ENCODE results near the gene OR52I1.

Gene OR52I1, protein sequence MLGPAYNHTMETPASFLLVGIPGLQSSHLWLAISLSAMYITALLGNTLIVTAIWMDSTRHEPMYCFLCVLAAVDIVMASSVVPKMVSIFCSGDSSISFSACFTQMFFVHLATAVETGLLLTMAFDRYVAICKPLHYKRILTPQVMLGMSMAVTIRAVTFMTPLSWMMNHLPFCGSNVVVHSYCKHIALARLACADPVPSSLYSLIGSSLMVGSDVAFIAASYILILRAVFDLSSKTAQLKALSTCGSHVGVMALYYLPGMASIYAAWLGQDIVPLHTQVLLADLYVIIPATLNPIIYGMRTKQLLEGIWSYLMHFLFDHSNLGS

DNA sequence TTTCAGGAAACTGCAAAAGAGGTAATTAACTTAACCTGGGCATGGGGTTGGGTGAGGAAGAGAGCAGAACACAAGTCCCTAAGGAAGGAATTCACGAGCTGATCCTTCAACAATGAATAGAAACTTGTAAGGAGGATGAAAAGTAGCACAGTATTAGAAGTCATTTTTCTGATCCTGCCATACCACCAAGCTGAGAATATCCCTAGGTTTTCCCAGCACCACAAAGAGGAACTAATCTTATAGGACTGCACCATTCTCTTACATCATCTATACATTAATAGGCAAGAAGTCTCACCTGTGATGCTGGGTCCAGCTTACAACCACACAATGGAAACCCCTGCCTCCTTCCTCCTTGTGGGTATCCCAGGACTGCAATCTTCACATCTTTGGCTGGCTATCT is at the start of gene OR52I1:
OR52I1 (plus strand) TSS at position 301 of the 400 bp plus-strand sequence; CDS start at position 301, 0 bp downstream.
- TF ChIP-seq POLR2A (IDR thresholded peaks at IDR 0.05; ENCODE audit: low read length) (no peak), GATA1 (IDR thresholded peaks at IDR 0.05; ENCODE audit: low read depth, low read length) (no peak)
- no peak for DNase-seq

DNA sequence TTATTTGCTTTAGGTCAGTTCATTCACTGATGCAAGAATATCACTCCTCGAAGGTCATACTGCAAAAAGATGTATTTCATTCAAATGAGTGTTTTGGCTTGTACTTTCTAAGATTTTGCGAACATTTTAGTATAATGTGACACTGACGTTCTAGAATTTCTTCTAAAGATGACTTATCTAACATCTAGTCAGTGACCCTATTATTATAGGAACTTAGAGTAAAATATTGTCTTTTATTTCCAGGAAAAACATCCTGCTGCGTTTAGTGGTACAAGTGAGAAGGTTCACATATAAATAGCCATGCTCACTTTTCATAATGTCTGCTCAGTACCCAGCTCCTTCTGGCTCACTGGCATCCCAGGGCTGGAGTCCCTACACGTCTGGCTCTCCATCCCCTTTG is 48.9 kb upstream of the OR52I1 start, which contains the start of gene OR52M1:
OR52M1 (plus strand) TSS at position 301 of the 400 bp plus-strand sequence; CDS start at position 301, 0 bp downstream.
- DNase-seq: no peak
- TF ChIP-seq GATA1 (IDR thresholded peaks at IDR 0.05; ENCODE audit: low read depth, low read length) (no peak), POLR2A (IDR thresholded peaks at IDR 0.05; ENCODE audit: low read length) (no peak)

DNA sequence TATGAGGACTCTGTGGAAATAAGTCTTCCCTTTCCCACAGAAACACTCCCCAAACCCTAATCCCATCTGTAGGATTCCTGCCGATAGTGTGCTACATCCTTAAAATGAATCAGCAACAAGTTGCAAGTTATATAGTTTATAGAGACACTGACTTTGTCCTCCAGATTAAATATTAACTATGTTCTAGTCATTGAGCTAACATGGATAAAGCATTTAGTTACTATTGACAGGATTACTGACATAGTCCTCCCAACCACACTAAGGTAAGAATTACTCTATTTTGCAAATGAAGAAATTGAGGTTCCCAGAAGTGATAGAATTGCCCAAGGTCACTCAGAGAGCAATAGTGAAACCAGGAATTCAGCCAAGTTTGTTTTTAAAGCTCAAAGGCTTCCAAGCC is 47.0 kb upstream of the OR52I1 start:
- TF ChIP-seq POLR2A (IDR thresholded peaks at IDR 0.05; ENCODE audit: low read length) (no peak), GATA1 (IDR thresholded peaks at IDR 0.05; ENCODE audit: low read depth, low read length) (no peak)
- DNase-seq: no peak

DNA sequence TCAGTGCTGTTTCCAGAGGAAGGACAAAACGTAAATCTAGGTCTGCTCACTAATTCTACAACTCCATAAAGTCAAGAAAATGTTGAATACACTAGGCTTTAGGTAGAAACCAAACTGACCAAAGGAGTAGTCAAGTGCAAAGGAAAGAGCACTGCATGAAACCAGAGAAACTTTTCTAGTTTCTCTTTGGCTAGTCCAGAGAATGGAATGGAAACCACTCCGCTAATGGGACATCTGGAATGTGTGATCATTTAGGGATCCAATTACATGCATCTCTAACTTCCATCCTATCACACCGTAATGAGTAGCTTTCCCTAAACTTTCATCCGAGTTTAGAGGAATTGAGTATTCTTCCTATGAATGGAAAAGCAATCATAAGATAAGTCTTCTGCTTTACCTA is 46.4 kb upstream of the OR52I1 start:
- TF ChIP-seq POLR2A (IDR thresholded peaks at IDR 0.05; ENCODE audit: low read length): no peak
- TF ChIP-seq GATA1 (IDR thresholded peaks at IDR 0.05; ENCODE audit: low read depth, low read length): no peak
- DNase-seq: no peak

DNA sequence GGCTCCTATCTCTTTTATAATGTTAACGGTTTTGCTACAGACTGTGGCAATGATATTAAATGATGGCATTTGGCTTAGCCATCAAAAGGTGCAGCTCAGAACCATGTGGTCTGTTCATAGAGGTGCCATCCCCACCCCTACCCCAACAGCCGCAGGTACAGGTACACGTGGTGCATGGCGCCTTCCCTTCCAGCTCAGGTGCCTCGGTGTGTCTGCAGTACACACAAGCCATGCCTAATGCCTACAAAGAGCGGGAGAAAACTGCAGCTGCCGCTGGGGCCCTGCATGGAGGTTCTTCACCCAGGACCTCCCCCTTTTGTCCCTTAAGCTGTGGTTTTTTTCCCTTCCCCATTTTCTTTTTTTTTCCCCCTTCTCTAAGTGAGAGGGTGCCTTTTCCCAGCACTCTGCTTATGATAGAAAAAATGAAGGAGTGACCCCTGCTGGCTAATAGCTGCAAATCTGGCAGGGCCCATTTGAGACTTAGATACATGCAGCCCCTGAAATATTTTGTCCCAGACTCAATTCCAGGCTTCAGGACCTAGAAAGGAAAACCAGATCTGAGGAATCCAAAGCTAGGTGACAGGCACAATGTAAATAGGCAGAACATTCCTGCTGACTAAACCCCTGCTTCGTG is 42.4 kb upstream of the OR52I1 start:
- no peak for TF ChIP-seq POLR2A (IDR thresholded peaks at IDR 0.05; ENCODE audit: low read length)
- TF ChIP-seq GATA1 (IDR thresholded peaks at IDR 0.05; ENCODE audit: low read depth, low read length): no peak

DNA sequence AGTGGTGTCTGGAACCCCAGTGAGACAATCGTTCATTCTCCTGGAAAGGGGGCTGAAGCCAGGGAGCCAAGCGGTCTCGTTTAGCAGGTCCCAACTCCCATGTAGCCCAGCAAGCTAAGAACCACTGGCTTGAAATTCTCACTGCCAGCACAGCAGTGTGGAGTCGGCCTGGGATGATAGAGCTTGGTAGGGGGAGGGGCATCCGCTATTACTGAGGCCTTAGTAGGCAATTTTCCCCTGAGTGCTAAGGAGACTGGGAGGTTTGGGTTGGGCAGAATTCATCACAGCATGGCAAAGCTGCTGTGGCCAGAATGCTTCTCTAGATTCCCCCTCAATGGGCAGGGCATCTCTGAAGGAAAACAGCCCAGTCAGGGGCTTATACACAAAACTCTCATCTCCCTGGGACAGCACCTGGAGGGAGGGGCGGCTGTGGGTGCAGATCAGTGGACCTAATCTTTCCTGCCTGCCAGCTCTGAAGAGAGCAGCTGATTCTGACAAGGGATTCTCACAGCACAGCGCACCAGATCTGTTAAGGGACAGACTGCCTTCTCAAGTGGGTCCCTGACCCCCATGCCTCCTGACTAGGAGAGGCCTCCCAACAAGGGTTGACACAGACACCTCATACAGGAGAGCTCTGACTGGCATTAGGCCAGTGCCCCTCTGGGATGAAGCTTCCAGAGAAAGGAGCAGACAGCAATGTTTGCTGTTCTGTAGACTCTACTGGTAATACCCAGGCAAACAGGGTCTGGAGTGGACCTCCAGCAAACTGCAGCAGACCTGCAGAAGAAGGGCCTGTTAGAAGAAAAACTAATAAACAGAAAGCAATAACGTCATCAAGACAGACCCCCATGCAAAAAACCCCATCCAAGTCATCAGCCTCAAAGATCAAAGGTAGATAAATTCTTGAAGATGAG is 34.1 kb upstream of the OR52I1 start:
- TF ChIP-seq POLR2A (IDR thresholded peaks at IDR 0.05; ENCODE audit: low read length) (no peak), GATA1 (IDR thresholded peaks at IDR 0.05; ENCODE audit: low read depth, low read length) (no peak)
- DNase-seq: no peak

More for the DNA sequence above, 42.4 kb upstream of the OR52I1 start:
- peak; percentile 10 to 21 for DNase-seq

DNA sequence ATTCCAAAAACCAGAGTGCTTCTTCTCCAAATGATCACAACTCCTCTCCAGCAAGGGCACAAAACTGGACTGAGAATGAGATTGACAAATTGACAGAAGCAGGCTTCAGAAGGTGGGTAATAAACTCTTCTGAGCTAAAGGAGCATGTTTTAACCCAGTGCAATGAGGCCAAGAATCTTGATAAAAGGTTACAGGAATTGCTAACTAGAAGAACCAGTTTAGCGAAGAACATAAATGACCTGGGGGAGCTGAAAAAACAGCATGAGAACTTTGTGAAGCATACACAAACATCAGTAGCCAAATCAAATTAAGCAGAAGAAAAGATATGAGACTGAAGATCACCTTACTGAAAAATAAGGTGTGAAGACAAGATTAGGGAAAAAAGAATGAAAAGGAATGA is 33.4 kb upstream of the OR52I1 start:
- TF ChIP-seq POLR2A (IDR thresholded peaks at IDR 0.05; ENCODE audit: low read length) (no peak), GATA1 (IDR thresholded peaks at IDR 0.05; ENCODE audit: low read depth, low read length) (no peak)
- DNase-seq: no peak

DNA sequence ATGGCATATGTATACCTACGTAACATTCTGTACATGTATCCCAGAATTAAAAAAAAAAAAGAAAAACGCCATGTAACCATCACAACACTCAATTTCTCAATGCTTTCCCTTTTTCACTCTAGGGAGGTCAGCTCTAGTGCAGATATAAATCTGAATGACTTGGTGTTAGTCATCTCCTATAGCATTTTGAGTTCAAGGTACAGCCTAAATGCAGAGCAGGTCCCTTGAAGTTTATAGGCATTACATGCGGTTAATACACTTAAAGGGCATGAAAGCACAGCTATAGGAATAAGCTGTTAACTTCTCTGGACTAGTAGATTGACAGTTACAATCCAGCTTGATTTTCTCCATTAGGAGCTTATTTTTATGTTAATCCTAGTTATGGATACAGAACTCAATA is 28.5 kb upstream of the OR52I1 start:
- TF ChIP-seq POLR2A (IDR thresholded peaks at IDR 0.05; ENCODE audit: low read length) (no peak), GATA1 (IDR thresholded peaks at IDR 0.05; ENCODE audit: low read depth, low read length) (no peak)
- DNase-seq: no peak

DNA sequence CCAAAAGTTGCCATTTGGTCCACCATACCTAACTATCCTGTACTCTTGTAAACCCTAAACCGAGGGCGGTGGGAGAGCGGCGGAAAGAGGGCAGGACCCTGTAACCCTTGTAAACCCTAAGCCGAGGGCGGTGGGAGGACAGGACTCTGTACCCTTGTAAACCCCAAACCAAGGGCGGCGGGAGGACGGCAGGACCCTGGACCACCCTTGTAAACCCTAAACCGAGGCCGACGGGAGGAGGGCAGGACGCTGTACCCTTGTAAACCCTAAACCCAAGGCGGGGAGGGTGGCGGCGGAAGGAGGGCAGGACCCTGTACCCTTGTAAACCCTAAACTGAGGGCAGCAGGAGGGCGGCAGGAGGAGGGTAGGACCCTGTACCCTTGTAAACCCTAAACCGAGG is 24.8 kb upstream of the OR52I1 start:
- no peak for DNase-seq
- TF ChIP-seq GATA1 (IDR thresholded peaks at IDR 0.05; ENCODE audit: low read depth, low read length): no peak
- no peak for TF ChIP-seq POLR2A (IDR thresholded peaks at IDR 0.05; ENCODE audit: low read length)

DNA sequence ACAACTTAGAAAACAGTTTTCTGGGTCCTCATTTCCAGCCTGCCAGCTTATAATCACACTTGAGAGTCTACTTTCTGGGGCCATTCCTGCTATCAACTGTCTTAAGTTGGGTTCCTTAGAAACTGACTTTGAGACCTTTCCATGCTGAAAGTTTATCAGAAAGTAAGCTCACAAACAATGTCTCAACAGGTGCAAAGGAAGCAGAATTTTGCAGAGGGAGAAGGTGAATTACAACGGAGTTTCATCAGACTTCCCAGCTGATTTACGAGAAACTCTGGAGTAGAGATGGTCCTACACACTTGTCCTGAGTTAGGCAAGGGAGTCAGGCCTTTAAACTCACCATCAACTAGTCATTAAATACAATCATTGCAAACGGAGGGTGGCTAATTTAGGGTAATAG is 17.0 kb upstream of the OR52I1 start:
- no peak for TF ChIP-seq POLR2A (IDR thresholded peaks at IDR 0.05; ENCODE audit: low read length)
- no peak for TF ChIP-seq GATA1 (IDR thresholded peaks at IDR 0.05; ENCODE audit: low read depth, low read length)
- no peak for DNase-seq

DNA sequence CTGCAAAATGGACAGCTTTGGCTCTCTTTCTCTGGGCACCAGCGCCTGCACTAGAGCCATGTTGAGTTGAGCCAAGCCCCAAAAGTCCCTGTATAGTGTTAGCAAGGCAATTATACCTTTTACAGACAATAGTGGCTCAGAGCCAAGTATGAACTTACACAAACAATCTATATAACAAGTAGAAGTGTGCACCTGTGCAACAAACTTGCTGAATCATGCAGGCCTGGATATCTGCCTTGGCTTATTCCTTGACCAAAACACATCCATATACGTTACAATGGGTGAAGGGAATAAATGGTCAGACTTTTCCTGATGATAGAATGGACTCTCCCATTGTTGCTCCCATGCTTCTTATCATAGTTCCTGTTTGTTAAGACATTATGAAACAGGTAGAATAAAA is 16.1 kb upstream of the OR52I1 start:
- no peak for DNase-seq
- TF ChIP-seq POLR2A (IDR thresholded peaks at IDR 0.05; ENCODE audit: low read length) (no peak), GATA1 (IDR thresholded peaks at IDR 0.05; ENCODE audit: low read depth, low read length) (no peak)

DNA sequence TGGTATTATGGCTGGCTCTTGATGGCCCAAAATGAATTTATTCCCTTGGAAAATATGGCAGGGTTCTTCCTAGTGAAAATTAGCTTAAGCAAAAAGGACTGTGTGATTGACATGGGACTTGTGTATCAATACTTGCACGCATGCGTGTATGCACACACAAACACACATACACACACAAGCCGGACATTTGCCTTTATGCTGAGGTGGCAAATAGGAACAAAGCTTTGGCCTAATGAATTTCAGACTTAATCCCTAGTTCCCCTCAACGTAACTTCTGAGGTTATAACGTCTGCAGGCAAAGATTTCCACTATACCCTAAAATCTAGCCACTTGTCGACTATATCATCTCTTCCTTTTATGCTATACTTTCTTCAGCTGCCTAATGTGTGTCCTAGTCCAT is 15.2 kb upstream of the OR52I1 start:
- TF ChIP-seq POLR2A (IDR thresholded peaks at IDR 0.05; ENCODE audit: low read length): no peak
- no peak for DNase-seq

DNA sequence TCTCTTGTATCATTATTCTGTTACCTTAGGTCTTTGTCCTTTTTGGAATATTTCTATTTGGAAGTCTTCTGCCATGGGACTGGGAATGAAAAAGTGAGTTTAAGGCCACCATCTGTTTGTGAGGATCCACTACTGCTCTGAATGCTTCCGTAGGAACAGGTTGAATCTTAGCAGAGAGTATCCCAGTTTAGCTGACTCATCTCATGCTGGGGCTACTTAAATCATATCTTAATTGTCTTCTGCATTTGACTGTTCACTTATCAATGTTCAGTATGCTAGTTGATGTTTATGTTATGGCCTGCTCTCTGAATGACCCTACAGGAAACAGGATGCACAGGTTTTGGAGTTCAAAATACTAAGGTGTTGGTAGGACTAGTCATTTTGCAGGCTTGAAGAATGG is 13.7 kb upstream of the OR52I1 start:
- no peak for DNase-seq
- no peak for TF ChIP-seq GATA1 (IDR thresholded peaks at IDR 0.05; ENCODE audit: low read depth, low read length)
- TF ChIP-seq POLR2A (IDR thresholded peaks at IDR 0.05; ENCODE audit: low read length): no peak

DNA sequence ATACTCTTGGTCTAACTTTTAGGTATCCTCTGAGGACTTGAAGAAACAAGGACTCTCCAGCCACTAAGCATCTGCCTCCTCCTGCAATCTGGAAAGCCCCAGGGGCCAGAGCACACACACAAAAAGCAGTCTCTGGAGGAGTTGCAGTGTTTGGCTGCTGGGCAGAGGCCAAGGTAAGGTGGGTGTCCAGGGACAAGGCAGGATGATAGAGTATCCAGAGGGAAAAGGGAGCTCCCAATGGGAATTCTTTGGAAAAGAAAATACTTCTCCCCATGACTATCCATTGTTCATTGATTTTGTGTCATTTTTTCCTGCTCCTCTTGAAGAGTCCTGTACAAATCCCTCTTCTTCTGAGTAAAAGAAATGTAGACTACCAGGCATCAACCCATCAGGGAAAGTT is 12.4 kb upstream of the OR52I1 start, which contains the start of gene OR52I2:
OR52I2 (plus strand) TSS at position 301 of the 400 bp plus-strand sequence.
- TF ChIP-seq POLR2A (IDR thresholded peaks at IDR 0.05; ENCODE audit: low read length): no peak
- no peak for TF ChIP-seq GATA1 (IDR thresholded peaks at IDR 0.05; ENCODE audit: low read depth, low read length)

More for the DNA sequence above, 12.4 kb upstream of the OR52I1 start, which contains the start of gene OR52I2:
- DNase-seq: no peak

Data from erythroblast (primary cell).